ENCODE results near the gene ETV6. TPM values are rescaled to one million over a fixed set of nuclear protein-coding genes. Genes with fewer than 3 reads are reported as not detected.
A peak's percentile ranks its signal among the peaks of the same experiment; 100 is the strongest.

Gene ETV6
- total RNA-seq, 1 donor from 2014 or later = 117 TPM

- H3K36me3 Mint-ChIP-seq (ENCODE audit: low read depth) = peaks cover 41% of the 10 kb centered on the region
- no peak for DNase-seq (ENCODE audit: low spot score)
- no peaks in the 10 kb centered on the region for H3K27me3 Mint-ChIP-seq (ENCODE audit: insufficient read depth)
- H3K4me3 Mint-ChIP-seq = peak overlapping the region; percentile 66
- peak overlapping the region; percentile 86 for H3K27ac Mint-ChIP-seq
- peaks cover 91% of the 10 kb centered on the region for H3K4me1 Mint-ChIP-seq (ENCODE audit: low read depth)
- H3K9me3 Mint-ChIP-seq = peaks cover under 1% of the 10 kb centered on the region
- intact Hi-C loops (cut with micrococcal nuclease) = loop anchor here (1.0 to 2.0 kb wide), 5 partner anchors 34 to 279 kb away; partner anchors contain the start of gene ETV6
Observed at GRCh38 chr12:11731042-11731357, 81.5 kb downstream of the ETV6 start.

GRCh38 chr12:11731455-11731854, 82.0 kb downstream of the ETV6 start:
- no peak for DNase-seq (ENCODE audit: low spot score)
- Mint-ChIP-seq H3K27ac (peak overlapping the region; percentile 86), H3K4me3 (peak overlapping the region; percentile 66), H3K9me3 (no peaks in the 10 kb centered on the region), H3K27me3 (ENCODE audit: insufficient read depth) (no peaks in the 10 kb centered on the region), H3K36me3 (ENCODE audit: low read depth) (peaks cover 43% of the 10 kb centered on the region), H3K4me1 (ENCODE audit: low read depth) (peaks cover 91% of the 10 kb centered on the region)
- intact Hi-C loops (cut with micrococcal nuclease) = loop anchor here (1.0 to 2.0 kb wide), 5 partner anchors 34 to 279 kb away; partner anchors contain the start of gene ETV6

DNA sequence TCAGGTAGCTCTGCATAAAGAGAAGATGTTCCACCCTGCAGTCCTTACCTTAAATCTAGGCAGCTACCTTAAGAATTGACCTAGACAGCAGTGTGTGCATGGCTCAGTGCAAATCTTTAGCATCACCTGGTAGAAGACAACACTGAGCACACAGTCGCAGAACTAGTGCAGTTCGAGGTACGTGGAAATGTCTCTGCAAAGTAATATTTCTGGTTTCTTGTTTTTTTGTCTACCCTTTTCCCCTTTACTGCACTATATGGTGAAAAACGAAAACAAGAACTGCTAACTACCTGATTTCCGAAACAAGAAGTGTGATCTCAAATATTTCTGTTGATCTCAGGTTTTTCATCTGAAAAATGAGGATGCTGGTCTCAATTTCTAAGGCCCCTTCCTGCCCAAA, 82.5 kb downstream of the ETV6 start:
- Mint-ChIP-seq H3K9me3 (no peaks in the 10 kb centered on the region), H3K36me3 (ENCODE audit: low read depth) (peaks cover 49% of the 10 kb centered on the region), H3K4me1 (ENCODE audit: low read depth) (peaks cover 91% of the 10 kb centered on the region), H3K4me3 (peak overlapping the region; percentile 8), H3K27ac (peak overlapping the region; percentile 86), H3K27me3 (ENCODE audit: insufficient read depth) (no peaks in the 10 kb centered on the region)
- intact Hi-C loops (cut with micrococcal nuclease) = no loop called here
- no peak for DNase-seq (ENCODE audit: low spot score)

DNA sequence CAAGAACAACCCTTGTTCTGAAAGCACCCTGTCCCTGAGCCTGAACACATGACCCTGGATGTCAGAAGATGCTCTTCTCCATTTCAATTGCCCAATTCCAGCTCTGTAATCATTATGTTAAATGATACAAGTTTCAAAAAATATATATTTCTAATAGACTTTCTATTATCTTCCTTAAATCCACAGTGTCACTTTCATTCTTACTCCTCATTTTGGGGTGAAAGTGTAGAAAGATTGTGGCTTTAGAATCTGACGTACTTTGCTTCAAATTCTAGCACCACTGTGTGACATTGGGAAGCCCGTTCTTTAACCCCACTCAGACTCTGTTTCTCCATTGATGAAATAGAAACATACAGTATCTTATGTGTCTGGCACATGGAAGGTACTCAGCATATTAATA, 83.2 kb downstream of the ETV6 start:
- H3K27me3 Mint-ChIP-seq (ENCODE audit: insufficient read depth) = no peaks in the 10 kb centered on the region
- DNase-seq (ENCODE audit: low spot score) = no peak
- H3K36me3 Mint-ChIP-seq (ENCODE audit: low read depth) = peaks cover 50% of the 10 kb centered on the region
- no peaks in the 10 kb centered on the region for H3K9me3 Mint-ChIP-seq
- H3K4me3 Mint-ChIP-seq = peak overlapping the region; percentile 77
- H3K4me1 Mint-ChIP-seq (ENCODE audit: low read depth) = peaks cover 92% of the 10 kb centered on the region
- intact Hi-C loops (cut with micrococcal nuclease) = no loop called here
- H3K27ac Mint-ChIP-seq = peak overlapping the region; percentile 86

GRCh38 chr12:11734580-11735180, 85.2 kb downstream of the ETV6 start:
- H3K9me3 Mint-ChIP-seq = no peaks in the 10 kb centered on the region
- intact Hi-C loops (cut with micrococcal nuclease) = no loop called here
- H3K4me3 Mint-ChIP-seq = no peak overlapping the region
- peaks cover 94% of the 10 kb centered on the region for H3K4me1 Mint-ChIP-seq (ENCODE audit: low read depth)
- H3K27ac Mint-ChIP-seq = no peak overlapping the region
- DNase-seq (ENCODE audit: low spot score) = no peak
- no peaks in the 10 kb centered on the region for H3K27me3 Mint-ChIP-seq (ENCODE audit: insufficient read depth)
- peaks cover 50% of the 10 kb centered on the region for H3K36me3 Mint-ChIP-seq (ENCODE audit: low read depth)

DNA sequence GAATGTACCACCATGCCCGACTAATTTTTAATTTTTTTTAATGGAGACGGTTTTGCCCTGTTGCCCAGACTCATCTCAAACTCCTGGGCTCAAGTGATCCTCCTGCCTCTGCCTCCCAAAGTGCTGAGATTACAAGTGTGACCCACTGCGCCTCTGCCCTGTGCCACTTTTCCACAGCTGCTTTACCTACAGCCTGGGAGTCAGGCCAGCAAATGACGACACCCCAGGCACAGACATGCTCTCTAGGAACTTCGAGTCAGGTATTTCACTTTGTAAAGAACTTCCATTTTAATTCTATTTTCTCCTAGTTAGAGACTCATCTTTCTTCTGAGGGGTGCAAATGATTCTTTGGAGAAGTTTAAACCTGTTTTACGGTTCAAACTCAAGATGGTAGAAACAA, 89.0 kb downstream of the ETV6 start:
- Mint-ChIP-seq H3K9me3 (no peaks in the 10 kb centered on the region), H3K27ac (no peak overlapping the region), H3K4me3 (no peak overlapping the region), H3K36me3 (ENCODE audit: low read depth) (peaks cover 42% of the 10 kb centered on the region), H3K4me1 (ENCODE audit: low read depth) (peaks cover 78% of the 10 kb centered on the region), H3K27me3 (ENCODE audit: insufficient read depth) (no peaks in the 10 kb centered on the region)
- intact Hi-C loops (cut with micrococcal nuclease) = no loop called here
- no peak for DNase-seq (ENCODE audit: low spot score)

- no peak for DNase-seq (ENCODE audit: low spot score)
- intact Hi-C loops (cut with micrococcal nuclease) = no loop called here
Observed at GRCh38 chr12:11739980-11740577, 90.6 kb downstream of the ETV6 start.

GRCh38 chr12:11741434-11742092, 92.1 kb downstream of the ETV6 start:
- DNase-seq (ENCODE audit: low spot score) = no peak
- no peaks in the 10 kb centered on the region for H3K27me3 Mint-ChIP-seq (ENCODE audit: insufficient read depth)
- intact Hi-C loops (cut with micrococcal nuclease) = no loop called here
- H3K4me3 Mint-ChIP-seq = no peak overlapping the region
- H3K36me3 Mint-ChIP-seq (ENCODE audit: low read depth) = peaks cover 37% of the 10 kb centered on the region
- H3K9me3 Mint-ChIP-seq = no peaks in the 10 kb centered on the region
- peak overlapping the region; percentile 36 for H3K27ac Mint-ChIP-seq
- peaks cover 78% of the 10 kb centered on the region for H3K4me1 Mint-ChIP-seq (ENCODE audit: low read depth)

More at GRCh38 chr12:11739980-11740577, 90.6 kb downstream of the ETV6 start:
- Mint-ChIP-seq H3K36me3 (ENCODE audit: low read depth) (peaks cover 38% of the 10 kb centered on the region), H3K4me3 (no peak overlapping the region), H3K27me3 (ENCODE audit: insufficient read depth) (no peaks in the 10 kb centered on the region), H3K9me3 (no peaks in the 10 kb centered on the region), H3K4me1 (ENCODE audit: low read depth) (peaks cover 76% of the 10 kb centered on the region), H3K27ac (no peak overlapping the region)

DNA sequence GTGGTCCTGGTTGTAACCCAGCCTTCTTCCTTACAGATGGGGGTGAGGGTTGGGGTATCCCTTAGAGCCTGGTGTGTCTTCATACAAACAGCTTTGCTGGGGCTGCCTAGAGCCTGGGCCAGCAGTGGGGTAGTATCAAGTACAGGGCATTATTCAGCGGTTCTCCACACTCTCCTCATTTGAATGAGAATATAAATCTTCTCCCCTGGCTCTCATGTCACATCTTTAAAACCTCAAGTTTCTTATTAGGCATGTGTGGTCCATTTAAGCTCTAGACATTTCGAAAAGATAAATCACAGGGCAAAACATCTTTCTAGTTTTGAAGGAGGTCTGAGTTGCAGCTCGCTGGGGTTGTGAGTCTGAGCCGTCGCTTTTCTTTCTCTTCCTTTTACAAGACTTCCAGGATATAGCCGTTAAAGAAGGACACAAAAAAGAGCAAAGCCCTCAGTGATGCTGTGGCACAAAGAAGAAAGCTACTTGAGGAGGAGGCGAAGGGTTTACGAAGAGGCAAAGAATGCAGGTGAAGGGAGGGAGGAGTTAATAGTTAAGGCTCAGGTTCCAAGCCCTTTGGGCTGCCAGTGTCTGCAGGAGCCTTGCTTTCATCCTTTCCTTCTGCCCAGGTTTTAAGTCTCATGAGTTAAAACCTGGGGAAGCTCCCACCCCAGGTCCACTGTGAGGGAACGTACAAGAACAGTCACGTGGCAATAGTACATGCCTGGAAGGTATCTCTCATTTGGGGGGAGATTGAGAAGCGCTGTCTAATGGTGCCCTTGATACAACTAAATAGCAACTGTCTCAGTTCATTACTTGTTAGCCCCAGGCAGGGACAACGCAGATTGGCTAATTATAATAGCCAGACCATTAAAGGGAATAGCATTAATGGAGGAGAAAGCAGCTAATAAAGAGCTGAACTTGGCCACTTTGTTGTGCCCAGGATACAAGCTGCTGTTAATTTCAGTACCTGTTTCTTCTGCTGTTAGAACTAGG, 94.2 kb downstream of the ETV6 start:
- Mint-ChIP-seq H3K27ac (peak overlapping the region; percentile 29), H3K4me1 (ENCODE audit: low read depth) (peaks cover 72% of the 10 kb centered on the region), H3K36me3 (ENCODE audit: low read depth) (peaks cover 30% of the 10 kb centered on the region), H3K4me3 (no peak overlapping the region), H3K27me3 (ENCODE audit: insufficient read depth) (no peaks in the 10 kb centered on the region), H3K9me3 (no peaks in the 10 kb centered on the region)
- intact Hi-C loops (cut with micrococcal nuclease) = loop anchor here (2.0 kb wide), 1 partner anchor 15 kb away; no protein-coding TSS in a partner anchor
- DNase-seq (ENCODE audit: low spot score) = no peak

DNA sequence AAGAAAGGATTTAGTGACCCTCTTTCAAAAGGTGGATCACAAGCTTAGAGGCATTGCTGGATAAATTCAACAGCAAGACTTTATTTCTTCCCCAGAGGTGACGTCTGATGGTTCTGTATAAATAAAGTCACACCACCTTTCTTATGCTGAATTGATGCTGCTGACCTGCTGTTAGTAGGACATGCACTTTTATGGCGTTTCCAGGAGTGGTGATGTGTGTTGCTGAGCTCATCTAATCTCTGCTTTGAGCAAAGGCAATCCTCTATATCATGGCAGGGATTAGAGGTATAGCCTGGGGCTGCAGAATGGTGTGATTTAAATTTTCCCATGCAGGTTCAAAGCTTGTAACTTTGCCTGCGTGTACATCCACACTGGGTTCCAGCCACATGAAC, 94.9 kb downstream of the ETV6 start:
- Mint-ChIP-seq H3K9me3 (no peaks in the 10 kb centered on the region), H3K4me3 (no peak overlapping the region), H3K27ac (no peak overlapping the region), H3K27me3 (ENCODE audit: insufficient read depth) (no peaks in the 10 kb centered on the region), H3K4me1 (ENCODE audit: low read depth) (peaks cover 70% of the 10 kb centered on the region), H3K36me3 (ENCODE audit: low read depth) (peaks cover 29% of the 10 kb centered on the region)
- no peak for DNase-seq (ENCODE audit: low spot score)
- intact Hi-C loops (cut with micrococcal nuclease) = loop anchor here (2.0 kb wide), 1 partner anchor 14 kb away; no protein-coding TSS in a partner anchor

DNA sequence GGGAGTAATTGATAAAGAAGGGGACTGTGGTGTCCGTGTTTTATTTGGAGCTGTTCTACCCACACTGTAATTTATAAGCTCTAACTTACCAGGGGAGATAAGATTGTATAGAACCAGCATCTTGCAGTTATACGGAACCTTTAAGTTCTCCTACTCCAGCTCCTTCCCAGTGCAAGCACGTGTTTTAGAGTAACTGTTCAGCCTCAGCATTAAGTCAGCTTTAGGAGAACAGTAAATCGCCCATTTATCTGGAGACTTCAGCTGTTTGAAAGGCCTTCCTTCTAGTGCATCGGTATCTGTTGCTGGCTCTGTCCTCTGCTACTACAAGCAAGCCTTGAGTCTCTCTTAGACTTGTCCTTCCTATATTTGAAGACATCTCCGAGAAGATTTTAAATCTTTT, 95.6 kb downstream of the ETV6 start:
- Mint-ChIP-seq H3K9me3 (no peaks in the 10 kb centered on the region), H3K27me3 (ENCODE audit: insufficient read depth) (no peaks in the 10 kb centered on the region), H3K4me1 (ENCODE audit: low read depth) (peaks cover 77% of the 10 kb centered on the region), H3K4me3 (no peak overlapping the region), H3K27ac (no peak overlapping the region), H3K36me3 (ENCODE audit: low read depth) (peaks cover 32% of the 10 kb centered on the region)
- no peak for DNase-seq (ENCODE audit: low spot score)
- intact Hi-C loops (cut with micrococcal nuclease) = loop anchor here (2.0 kb wide), 1 partner anchor 14 kb away; no protein-coding TSS in a partner anchor

DNA sequence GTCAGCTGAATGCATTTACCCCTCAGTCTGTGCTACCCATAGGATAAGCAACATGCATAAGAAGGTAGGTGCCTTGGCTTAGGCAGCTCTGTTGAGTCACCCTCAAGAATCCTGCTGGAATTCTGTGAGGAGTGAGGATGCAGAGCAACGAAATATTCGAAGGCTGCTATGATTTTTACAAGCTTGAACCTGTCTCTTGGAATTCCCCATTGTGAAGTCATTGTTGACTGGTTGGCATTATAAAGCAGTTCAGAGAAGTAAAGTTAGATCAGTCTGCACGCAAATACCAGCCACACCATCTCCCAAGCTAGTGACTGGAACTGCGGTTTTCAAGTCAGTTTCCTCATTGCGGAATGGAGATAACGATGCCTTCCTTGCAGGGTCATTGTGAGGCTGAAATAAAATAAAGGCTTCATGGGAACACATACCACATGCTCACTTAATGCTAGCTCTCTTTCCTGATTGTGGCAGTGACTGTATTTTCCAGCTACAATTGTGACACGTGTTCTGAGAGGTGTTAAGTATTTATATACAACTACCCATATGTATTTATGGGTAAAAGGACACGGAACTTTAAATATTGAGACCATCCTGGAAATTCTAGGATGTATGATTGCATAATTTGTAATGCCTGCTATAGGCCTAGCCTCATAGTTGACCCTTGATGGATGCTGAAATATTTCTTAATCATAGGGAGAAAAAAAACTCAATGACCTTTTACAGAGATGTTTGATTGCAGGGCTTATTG, 96.7 kb downstream of the ETV6 start:
- intact Hi-C loops (cut with micrococcal nuclease) = no loop called here
- no peak overlapping the region for H3K4me3 Mint-ChIP-seq
- H3K9me3 Mint-ChIP-seq = no peaks in the 10 kb centered on the region
- no peaks in the 10 kb centered on the region for H3K27me3 Mint-ChIP-seq (ENCODE audit: insufficient read depth)
- peaks cover 30% of the 10 kb centered on the region for H3K36me3 Mint-ChIP-seq (ENCODE audit: low read depth)
- peak overlapping the region; percentile 44 for H3K27ac Mint-ChIP-seq
- peaks cover 72% of the 10 kb centered on the region for H3K4me1 Mint-ChIP-seq (ENCODE audit: low read depth)
- no peak for DNase-seq (ENCODE audit: low spot score)

All from activated T-helper 1 cell treated with anti-CD3 and anti-CD28 coated beads, Interleukin-12 subunit alpha, Interleukin-12 subunit beta, Interleukin-2, Interleukin-4 antibody, amounts not matched to agents 30 ng/mL and 10 ng/mL and 1 ng/mL, durations not matched to agents 14 hours and 24 hours and 36 hours (primary cell).